ENCODE data around the gene FILIP1.

GRCh38 chr6:75384116-75384515 lies 109.5 kb downstream of the FILIP1 start:
- TF ChIP-seq POLR2A (IDR thresholded peaks at IDR 0.05) (no peak), CTCF (IDR thresholded peaks at IDR 0.05) (no peak)

All from body of pancreas (tissue), 4 donors.